Measurements from ENCODE around the gene BCL2L1. TPM values are rescaled to one million over a fixed set of nuclear protein-coding genes. Genes with fewer than 3 reads are reported as not detected.

Gene BCL2L1
- total RNA-seq, 1 experiment from 2014 or later = 469 TPM

DNA sequence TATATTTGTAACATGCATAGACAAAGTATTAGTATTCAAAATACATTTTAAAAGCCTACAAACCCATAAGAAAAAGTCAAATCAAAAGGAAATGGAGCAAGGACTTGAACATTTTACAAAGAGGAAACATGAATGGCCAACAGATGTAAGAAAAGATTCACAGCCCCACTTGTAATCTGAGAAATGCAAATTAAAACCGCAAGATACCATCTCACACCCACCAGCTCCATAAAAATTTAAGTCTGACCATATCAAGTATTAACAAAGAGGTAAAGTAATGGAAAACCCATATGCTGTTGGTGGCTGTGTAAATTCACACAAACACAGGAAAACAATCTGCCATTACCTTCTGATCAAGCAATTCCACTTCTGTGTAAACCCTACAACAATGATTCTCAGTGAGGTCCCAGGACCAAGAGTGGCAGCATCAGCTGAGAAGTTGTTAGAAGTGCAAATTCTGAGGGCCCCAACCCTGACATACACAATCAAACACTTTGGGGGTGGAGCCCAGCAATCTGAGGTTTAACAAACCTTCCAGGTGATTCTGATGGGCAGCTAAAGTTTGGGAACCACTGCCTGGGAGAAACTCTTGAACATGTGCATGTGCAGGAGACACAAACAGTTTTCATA is 30.9 kb downstream of the BCL2L1 start:
- peaks cover 16% of the 10 kb centered on the region for H3K36me3 ChIP-seq (ENCODE audit: control insufficient read depth, insufficient read depth, low read length)
- TF ChIP-seq, protein P1, sequence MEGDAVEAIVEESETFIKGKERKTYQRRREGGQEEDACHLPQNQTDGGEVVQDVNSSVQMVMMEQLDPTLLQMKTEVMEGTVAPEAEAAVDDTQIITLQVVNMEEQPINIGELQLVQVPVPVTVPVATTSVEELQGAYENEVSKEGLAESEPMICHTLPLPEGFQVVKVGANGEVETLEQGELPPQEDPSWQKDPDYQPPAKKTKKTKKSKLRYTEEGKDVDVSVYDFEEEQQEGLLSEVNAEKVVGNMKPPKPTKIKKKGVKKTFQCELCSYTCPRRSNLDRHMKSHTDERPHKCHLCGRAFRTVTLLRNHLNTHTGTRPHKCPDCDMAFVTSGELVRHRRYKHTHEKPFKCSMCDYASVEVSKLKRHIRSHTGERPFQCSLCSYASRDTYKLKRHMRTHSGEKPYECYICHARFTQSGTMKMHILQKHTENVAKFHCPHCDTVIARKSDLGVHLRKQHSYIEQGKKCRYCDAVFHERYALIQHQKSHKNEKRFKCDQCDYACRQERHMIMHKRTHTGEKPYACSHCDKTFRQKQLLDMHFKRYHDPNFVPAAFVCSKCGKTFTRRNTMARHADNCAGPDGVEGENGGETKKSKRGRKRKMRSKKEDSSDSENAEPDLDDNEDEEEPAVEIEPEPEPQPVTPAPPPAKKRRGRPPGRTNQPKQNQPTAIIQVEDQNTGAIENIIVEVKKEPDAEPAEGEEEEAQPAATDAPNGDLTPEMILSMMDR (IDR thresholded peaks at IDR 0.05; ENCODE audit: insufficient read depth in 1 of 2, low read depth in 1 of 2, low read length in 1 of 2, severe bottlenecking in 1 of 2, unreplicated experiment in 1 of 2) = no peak
- Mint-ChIP-seq H3K27ac (ENCODE audit: unreplicated experiment) (peak overlapping the region; percentile 27), H3K27me3 (ENCODE audit: insufficient read depth, unreplicated experiment) (no peaks in the 10 kb centered on the region), H3K36me3 (ENCODE audit: insufficient read depth, unreplicated experiment) (peaks cover 100% of the 10 kb centered on the region), H3K9me3 (ENCODE audit: unreplicated experiment) (no peaks in the 10 kb centered on the region), H3K4me1 (ENCODE audit: low read depth, unreplicated experiment) (peaks cover 72% of the 10 kb centered on the region), H3K4me3 (ENCODE audit: unreplicated experiment) (peak overlapping the region; percentile 5)
- CTCF ChIA-PET = interaction anchor here (0.9 to 2.7 kb wide), 5 partner anchors 29 to 58 kb away, joined by 4 to 14 read pairs (median 7); no protein-coding TSS in a partner anchor
- POLR2A ChIA-PET = interaction anchor here (1.0 kb wide), 2 partner anchors 17 to 30 kb away, joined by 3 read pairs; no protein-coding TSS in a partner anchor
- H3K27me3 ChIP-seq (replicated peaks; ENCODE audit: control insufficient read depth, insufficient read depth, low read length) = no peaks in the 10 kb centered on the region
- peaks cover 62% of the 10 kb centered on the region for H3K4me1 ChIP-seq
- no peak for DNase-seq
- BruUV-seq (replicated peaks) = no TSS peak
- H3K9me3 ChIP-seq = no peaks in the 10 kb centered on the region
- intact Hi-C loops (cut with micrococcal nuclease; ENCODE audit: unreplicated experiment) = no loop called here
- no peak overlapping the region for H3K4me3 ChIP-seq (ENCODE audit: low read depth, low read length)

- TF ChIP-seq, protein P1 (IDR thresholded peaks at IDR 0.05; ENCODE audit: insufficient read depth in 1 of 2, low read depth in 1 of 2, low read length in 1 of 2, severe bottlenecking in 1 of 2, unreplicated experiment in 1 of 2) = no peak
- H3K27me3 Mint-ChIP-seq (ENCODE audit: insufficient read depth, unreplicated experiment) = no peaks in the 10 kb centered on the region
- H3K36me3 ChIP-seq (ENCODE audit: control insufficient read depth, insufficient read depth, low read length) = peaks cover 19% of the 10 kb centered on the region
- peaks cover 100% of the 10 kb centered on the region for H3K36me3 Mint-ChIP-seq (ENCODE audit: insufficient read depth, unreplicated experiment)
- H3K4me1 ChIP-seq = peaks cover 62% of the 10 kb centered on the region
- BruUV-seq (replicated peaks) = no TSS peak
- no peaks in the 10 kb centered on the region for H3K9me3 ChIP-seq
- CTCF ChIA-PET = no interaction called here
- H3K4me3 ChIP-seq (ENCODE audit: low read depth, low read length) = no peak overlapping the region
- H3K4me1 Mint-ChIP-seq (ENCODE audit: low read depth, unreplicated experiment) = peaks cover 73% of the 10 kb centered on the region
- DNase-seq = no peak
- no peaks in the 10 kb centered on the region for H3K27me3 ChIP-seq (replicated peaks; ENCODE audit: control insufficient read depth, insufficient read depth, low read length)
- POLR2A ChIA-PET = no interaction called here
- H3K27ac Mint-ChIP-seq (ENCODE audit: unreplicated experiment) = peak overlapping the region; percentile 74
- peak overlapping the region; percentile 45 for H3K4me3 Mint-ChIP-seq (ENCODE audit: unreplicated experiment)
- H3K9me3 Mint-ChIP-seq (ENCODE audit: unreplicated experiment) = no peaks in the 10 kb centered on the region
- intact Hi-C loops (cut with micrococcal nuclease; ENCODE audit: unreplicated experiment) = no loop called here
Observed at GRCh38 chr20:31690124-31690666, 32.5 kb downstream of the BCL2L1 start.

DNA sequence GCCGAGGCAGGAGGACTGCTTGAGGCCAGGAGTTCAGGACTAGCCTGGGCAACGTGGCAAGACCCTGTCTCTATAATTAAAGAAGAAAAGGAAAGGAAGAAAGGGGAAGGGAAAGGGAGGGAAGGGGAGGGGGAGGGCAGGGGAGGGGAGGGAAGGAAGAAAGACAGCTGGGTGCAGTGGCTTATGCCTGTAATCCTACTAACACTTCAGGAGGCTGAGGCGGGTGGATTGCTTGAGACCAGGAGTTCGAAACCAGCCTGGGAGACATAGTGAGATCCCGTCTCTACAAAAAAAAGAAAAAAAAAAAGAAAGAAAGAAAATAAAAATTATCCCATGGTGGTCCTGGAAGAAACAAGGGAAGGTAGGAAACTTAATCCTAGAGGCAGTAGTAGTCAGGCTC is 33.5 kb downstream of the BCL2L1 start:
- Histone ChIP-seq H3K4me1 (peaks cover 62% of the 10 kb centered on the region), H3K9me3 (no peaks in the 10 kb centered on the region), H3K36me3 (ENCODE audit: control insufficient read depth, insufficient read depth, low read length) (peaks cover 17% of the 10 kb centered on the region), H3K27me3 (replicated peaks; ENCODE audit: control insufficient read depth, insufficient read depth, low read length) (no peaks in the 10 kb centered on the region), H3K4me3 (ENCODE audit: low read depth, low read length) (no peak overlapping the region)
- peak overlapping the region; percentile 31 for H3K4me3 Mint-ChIP-seq (ENCODE audit: unreplicated experiment)
- peaks cover 73% of the 10 kb centered on the region for H3K4me1 Mint-ChIP-seq (ENCODE audit: low read depth, unreplicated experiment)
- intact Hi-C loops (cut with micrococcal nuclease; ENCODE audit: unreplicated experiment) = no loop called here
- TF ChIP-seq, protein P1 (IDR thresholded peaks at IDR 0.05; ENCODE audit: insufficient read depth in 1 of 2, low read depth in 1 of 2, low read length in 1 of 2, severe bottlenecking in 1 of 2, unreplicated experiment in 1 of 2) = no peak
- CTCF ChIA-PET = no interaction called here
- DNase-seq = no peak
- H3K27ac Mint-ChIP-seq (ENCODE audit: unreplicated experiment) = peak overlapping the region; percentile 82
- no peaks in the 10 kb centered on the region for H3K27me3 Mint-ChIP-seq (ENCODE audit: insufficient read depth, unreplicated experiment)
- POLR2A ChIA-PET = no interaction called here
- peaks cover 100% of the 10 kb centered on the region for H3K36me3 Mint-ChIP-seq (ENCODE audit: insufficient read depth, unreplicated experiment)
- BruUV-seq (replicated peaks) = no TSS peak
- H3K9me3 Mint-ChIP-seq (ENCODE audit: unreplicated experiment) = no peaks in the 10 kb centered on the region

Measured in Caco-2 (cell line).